Measurements from ENCODE around the gene DNAH10. TPM values are rescaled to one million over a fixed set of nuclear protein-coding genes. Genes with fewer than 3 reads are reported as not detected.

The DNAH10 gene
- polyA plus RNA-seq, 2 of the 4 experiments (the other 2 are of a cell fraction) = 0.14 to 0.39 TPM

GRCh38 chr12:123896767-123897166 is 134.7 kb downstream of the DNAH10 start (continued):
- TF ChIP-seq, protein P1, sequence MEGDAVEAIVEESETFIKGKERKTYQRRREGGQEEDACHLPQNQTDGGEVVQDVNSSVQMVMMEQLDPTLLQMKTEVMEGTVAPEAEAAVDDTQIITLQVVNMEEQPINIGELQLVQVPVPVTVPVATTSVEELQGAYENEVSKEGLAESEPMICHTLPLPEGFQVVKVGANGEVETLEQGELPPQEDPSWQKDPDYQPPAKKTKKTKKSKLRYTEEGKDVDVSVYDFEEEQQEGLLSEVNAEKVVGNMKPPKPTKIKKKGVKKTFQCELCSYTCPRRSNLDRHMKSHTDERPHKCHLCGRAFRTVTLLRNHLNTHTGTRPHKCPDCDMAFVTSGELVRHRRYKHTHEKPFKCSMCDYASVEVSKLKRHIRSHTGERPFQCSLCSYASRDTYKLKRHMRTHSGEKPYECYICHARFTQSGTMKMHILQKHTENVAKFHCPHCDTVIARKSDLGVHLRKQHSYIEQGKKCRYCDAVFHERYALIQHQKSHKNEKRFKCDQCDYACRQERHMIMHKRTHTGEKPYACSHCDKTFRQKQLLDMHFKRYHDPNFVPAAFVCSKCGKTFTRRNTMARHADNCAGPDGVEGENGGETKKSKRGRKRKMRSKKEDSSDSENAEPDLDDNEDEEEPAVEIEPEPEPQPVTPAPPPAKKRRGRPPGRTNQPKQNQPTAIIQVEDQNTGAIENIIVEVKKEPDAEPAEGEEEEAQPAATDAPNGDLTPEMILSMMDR (IDR thresholded peaks at IDR 0.05) = no peak
- TF ChIP-seq HOXB13 (CRISPR knock-in tag; IDR thresholded peaks at IDR 0.05; ENCODE audit: low read depth) = no peak

GRCh38 chr12:123897221-123897620 is 135.1 kb downstream of the DNAH10 start:
- FAIRE-seq = no peak

GRCh38 chr12:123898673-123899072 is 136.6 kb downstream of the DNAH10 start:
- Histone ChIP-seq H3K9me3 (no peaks in the 10 kb centered on the region), H3K4me2 (no peak overlapping the region), H3K4me1 (peaks cover 5% of the 10 kb centered on the region; the same call in 1 of the 3 replicates), H3K4me3 (no peak overlapping the region), H3K27ac (no peak overlapping the region)
- 67% methylated on average over 18 of the region's 18 CpGs for WGBS (ENCODE audit: missing lambda C conversion rate)
- no peak for TF ChIP-seq ELK1 (IDR thresholded peaks at IDR 0.05; ENCODE audit: low read depth, low read length)
- ChIA-PET CTCF (interaction anchor here (1.8 kb wide), 1 partner anchor 9 kb away, joined by 5 read pairs; no protein-coding TSS in a partner anchor), POLR2A (no interaction called here)
- FAIRE-seq (no peak), ATAC-seq (no peak), DNase-seq (ENCODE audit: low read depth in 1 of 2, low spot score in 1 of 2) (no peak)

More at GRCh38 chr12:123897221-123897620, 135.1 kb downstream of the DNAH10 start:
- no peak overlapping the region for H3K4me2 ChIP-seq
- H3K9me3 ChIP-seq = no peaks in the 10 kb centered on the region
- peaks cover 5% of the 10 kb centered on the region; the same call in 1 of the 3 replicates for H3K4me1 ChIP-seq
- no peak overlapping the region for H3K27ac ChIP-seq
- ChIA-PET CTCF (no interaction called here), POLR2A (no interaction called here)
- peak in 1 of 2 experiments; percentile 32; a peak in 1 of 6 replicates for ATAC-seq
- DNase-seq (ENCODE audit: low read depth in 1 of 2, low spot score in 1 of 2) = peak in 1 of 2 experiments; percentile 23
- no peak for TF ChIP-seq EHF (CRISPR knock-in tag; IDR thresholded peaks at IDR 0.05)
- no peak for TF ChIP-seq FOSL2 (IDR thresholded peaks at IDR 0.05)
- TF ChIP-seq FOSL2 (CRISPR knock-in tag; IDR thresholded peaks at IDR 0.05) = 0 out of 2 replicates have a peak, but pooled peaks have one; percentile 33
- TF ChIP-seq JUNB (IDR thresholded peaks at IDR 0.05) = 0 out of 2 replicates have a peak, but pooled peaks have one; percentile 14
- H3K4me3 ChIP-seq = no peak overlapping the region
- WGBS (ENCODE audit: missing lambda C conversion rate) = 48% methylated on average over 5 of the region's 5 CpGs

DNA sequence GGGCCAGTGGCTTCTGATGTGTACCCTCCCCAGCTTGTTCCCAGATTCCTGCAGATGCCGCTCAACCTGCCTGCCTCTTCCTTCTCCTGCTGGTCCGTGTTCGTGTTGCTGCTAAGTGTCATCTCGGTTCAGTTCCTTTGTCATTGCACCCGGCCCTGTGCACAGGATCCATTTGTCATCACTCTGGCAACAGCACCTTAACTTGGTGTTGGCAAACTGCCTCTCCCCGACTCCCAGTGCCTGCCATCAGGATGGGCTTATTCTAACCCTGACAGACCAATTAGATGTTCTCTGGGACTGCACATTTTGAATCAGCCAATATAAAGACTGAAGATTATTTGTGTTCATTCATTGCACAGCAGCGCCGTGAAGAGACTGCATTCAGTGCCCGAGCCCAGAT is 137.3 kb downstream of the DNAH10 start:
- peaks cover 5% of the 10 kb centered on the region; the same call in 1 of the 3 replicates for H3K4me1 ChIP-seq
- 56% methylated on average over 9 of the region's 9 CpGs for WGBS (ENCODE audit: missing lambda C conversion rate)
- no peak for TF ChIP-seq GATA3 (IDR thresholded peaks at IDR 0.05; ENCODE audit: borderline replicate concordance)
- TF ChIP-seq JUNB (IDR thresholded peaks at IDR 0.05) = no peak
- TF ChIP-seq, protein P2, sequence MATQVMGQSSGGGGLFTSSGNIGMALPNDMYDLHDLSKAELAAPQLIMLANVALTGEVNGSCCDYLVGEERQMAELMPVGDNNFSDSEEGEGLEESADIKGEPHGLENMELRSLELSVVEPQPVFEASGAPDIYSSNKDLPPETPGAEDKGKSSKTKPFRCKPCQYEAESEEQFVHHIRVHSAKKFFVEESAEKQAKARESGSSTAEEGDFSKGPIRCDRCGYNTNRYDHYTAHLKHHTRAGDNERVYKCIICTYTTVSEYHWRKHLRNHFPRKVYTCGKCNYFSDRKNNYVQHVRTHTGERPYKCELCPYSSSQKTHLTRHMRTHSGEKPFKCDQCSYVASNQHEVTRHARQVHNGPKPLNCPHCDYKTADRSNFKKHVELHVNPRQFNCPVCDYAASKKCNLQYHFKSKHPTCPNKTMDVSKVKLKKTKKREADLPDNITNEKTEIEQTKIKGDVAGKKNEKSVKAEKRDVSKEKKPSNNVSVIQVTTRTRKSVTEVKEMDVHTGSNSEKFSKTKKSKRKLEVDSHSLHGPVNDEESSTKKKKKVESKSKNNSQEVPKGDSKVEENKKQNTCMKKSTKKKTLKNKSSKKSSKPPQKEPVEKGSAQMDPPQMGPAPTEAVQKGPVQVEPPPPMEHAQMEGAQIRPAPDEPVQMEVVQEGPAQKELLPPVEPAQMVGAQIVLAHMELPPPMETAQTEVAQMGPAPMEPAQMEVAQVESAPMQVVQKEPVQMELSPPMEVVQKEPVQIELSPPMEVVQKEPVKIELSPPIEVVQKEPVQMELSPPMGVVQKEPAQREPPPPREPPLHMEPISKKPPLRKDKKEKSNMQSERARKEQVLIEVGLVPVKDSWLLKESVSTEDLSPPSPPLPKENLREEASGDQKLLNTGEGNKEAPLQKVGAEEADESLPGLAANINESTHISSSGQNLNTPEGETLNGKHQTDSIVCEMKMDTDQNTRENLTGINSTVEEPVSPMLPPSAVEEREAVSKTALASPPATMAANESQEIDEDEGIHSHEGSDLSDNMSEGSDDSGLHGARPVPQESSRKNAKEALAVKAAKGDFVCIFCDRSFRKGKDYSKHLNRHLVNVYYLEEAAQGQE (IDR thresholded peaks at IDR 0.05) = no peak
- TF ChIP-seq, protein P3, sequence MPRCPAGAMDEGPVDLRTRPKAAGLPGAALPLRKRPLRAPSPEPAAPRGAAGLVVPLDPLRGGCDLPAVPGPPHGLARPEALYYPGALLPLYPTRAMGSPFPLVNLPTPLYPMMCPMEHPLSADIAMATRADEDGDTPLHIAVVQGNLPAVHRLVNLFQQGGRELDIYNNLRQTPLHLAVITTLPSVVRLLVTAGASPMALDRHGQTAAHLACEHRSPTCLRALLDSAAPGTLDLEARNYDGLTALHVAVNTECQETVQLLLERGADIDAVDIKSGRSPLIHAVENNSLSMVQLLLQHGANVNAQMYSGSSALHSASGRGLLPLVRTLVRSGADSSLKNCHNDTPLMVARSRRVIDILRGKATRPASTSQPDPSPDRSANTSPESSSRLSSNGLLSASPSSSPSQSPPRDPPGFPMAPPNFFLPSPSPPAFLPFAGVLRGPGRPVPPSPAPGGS (IDR thresholded peaks at IDR 0.05) = no peak
- no peak for TF ChIP-seq TP53 (CRISPR knock-in tag; IDR thresholded peaks at IDR 0.05)
- no peak for TF ChIP-seq NR3C1 (IDR thresholded peaks at IDR 0.05)
- TF ChIP-seq, protein P4, sequence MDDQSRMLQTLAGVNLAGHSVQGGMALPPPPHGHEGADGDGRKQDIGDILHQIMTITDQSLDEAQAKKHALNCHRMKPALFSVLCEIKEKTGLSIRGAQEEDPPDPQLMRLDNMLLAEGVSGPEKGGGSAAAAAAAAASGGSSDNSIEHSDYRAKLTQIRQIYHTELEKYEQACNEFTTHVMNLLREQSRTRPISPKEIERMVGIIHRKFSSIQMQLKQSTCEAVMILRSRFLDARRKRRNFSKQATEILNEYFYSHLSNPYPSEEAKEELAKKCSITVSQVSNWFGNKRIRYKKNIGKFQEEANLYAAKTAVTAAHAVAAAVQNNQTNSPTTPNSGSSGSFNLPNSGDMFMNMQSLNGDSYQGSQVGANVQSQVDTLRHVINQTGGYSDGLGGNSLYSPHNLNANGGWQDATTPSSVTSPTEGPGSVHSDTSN (IDR thresholded peaks at IDR 0.05) = no peak
- TF ChIP-seq RNF2 (IDR thresholded peaks at IDR 0.05; ENCODE audit: borderline replicate concordance, low read depth) = no peak
- no peak for TF ChIP-seq FOXS1 (CRISPR knock-in tag; IDR thresholded peaks at IDR 0.05)
- ChIA-PET POLR2A (no interaction called here), CTCF (interaction anchor here (1.8 kb wide), 1 partner anchor 10 kb away, joined by 5 read pairs; no protein-coding TSS in a partner anchor)
- DNase-seq (ENCODE audit: low read depth in 1 of 2, low spot score in 1 of 2) = no peak
- no peak overlapping the region for H3K4me2 ChIP-seq
- no peak for ATAC-seq
- no peak overlapping the region for H3K4me3 ChIP-seq
- no peak for FAIRE-seq
- no peak overlapping the region for H3K27ac ChIP-seq
- no peaks in the 10 kb centered on the region for H3K9me3 ChIP-seq
